HG03460 (cell line): ENCODE measurements around the gene GOLGA8S.
"Not testable (repeated sequence)": the region's sequence is repeated elsewhere in the genome, so short reads cannot be mapped to it uniquely, and the experiment has no call there.

Experiments used
- ATAC-seq: cut with Tn5 transposase; IDR thresholded peaks from one replicate; pipeline ENCODE4 v1.9.1; 2021; ENCODE audit not compliant: unreplicated experiment

The GOLGA8S gene, protein sequence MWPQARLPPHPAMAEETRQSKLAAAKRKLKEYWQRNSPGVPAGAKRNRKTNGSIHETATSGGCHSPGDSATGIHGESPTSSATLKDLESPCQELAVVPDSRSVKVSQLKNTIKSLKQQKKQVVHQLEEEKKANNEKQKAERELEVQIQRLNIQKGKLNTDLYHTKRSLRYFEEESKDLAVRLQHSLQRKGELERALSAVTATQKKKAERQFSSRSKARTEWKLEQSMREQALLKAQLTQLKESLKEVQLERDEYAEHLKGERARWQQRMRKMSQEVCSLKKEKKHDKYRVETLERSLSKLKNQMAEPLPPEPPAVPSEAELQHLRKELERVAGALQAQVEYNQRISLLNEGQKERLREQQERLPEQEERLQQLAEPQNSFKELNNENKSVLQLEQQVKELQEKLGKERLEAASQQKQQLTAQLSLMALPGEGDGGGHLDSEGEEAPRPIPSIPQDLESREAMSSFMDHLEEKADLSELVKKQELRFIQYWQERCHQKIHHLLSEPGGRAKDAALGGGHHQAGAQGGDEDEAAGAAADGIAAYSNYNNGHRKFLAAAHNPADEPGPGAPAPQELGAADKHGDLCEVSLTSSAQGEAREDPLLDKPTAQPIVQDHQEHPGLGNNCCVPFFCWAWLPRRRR

DNA sequence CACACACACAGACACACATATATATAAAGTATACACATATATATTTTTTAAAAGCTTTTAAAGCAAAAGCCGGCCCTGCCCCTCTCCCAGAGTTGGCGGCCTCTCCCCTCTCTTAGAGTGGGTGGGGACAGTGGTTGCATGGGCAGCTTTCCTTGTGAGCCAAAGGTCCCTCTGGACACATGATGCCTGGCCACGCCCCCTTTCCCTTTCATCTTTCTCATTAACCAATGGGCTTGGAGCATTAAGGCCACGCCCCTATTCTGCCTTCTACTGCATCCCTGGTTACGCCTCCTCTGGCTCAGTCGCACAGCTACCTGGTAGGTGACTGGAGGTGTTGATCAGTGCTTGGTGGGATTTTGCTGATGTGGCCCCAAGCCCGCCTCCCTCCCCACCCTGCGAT, at the start of gene GOLGA8S:
TSS of gene GOLGA8S (plus strand) at position 301 of the 400 bp plus-strand sequence. CDS start at position 363, 62 bp downstream.
- not testable (repeated sequence) for ATAC-seq

DNA sequence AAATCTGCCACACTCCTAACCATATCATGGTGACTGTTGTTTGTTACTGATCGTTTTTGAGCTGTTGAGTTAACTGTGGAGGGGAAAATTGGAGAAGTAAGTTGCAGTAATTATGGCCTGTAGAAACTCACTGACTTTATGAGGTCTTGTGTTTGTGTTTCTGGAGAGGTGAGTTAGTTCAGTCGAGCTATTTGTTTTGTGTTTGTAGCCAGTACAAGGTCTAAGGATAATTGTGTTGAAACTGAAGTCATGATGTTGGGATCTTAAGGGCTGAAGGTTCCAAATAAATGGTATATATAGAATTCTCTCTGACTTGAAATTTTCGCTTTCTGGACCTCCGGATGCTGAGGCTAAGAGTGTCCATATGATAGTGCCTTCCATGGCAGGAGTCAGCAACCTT, 49.7 kb upstream of the GOLGA8S start:
- ATAC-seq, result not testable (repeated sequence)

DNA sequence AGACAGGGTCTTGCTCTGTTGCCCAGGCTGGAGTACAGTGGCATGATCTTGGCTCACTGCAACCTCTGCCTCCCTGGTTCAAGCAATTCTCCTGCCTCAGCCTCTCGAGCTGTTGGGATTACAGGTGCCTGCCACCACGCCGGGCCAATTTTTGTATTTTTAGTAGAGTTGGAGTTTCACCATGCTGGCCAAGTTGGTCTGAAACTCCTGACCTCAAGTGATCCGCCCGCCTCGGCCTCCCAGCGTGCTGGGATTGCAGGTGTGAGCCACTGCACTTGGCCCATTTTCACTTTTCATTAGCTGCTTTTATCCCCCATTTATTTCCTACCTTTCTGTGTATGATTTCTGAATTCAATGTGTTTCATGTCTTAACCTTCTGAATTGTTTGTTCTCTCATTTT, 48.6 kb upstream of the GOLGA8S start:
- ATAC-seq, result not testable (repeated sequence)

DNA sequence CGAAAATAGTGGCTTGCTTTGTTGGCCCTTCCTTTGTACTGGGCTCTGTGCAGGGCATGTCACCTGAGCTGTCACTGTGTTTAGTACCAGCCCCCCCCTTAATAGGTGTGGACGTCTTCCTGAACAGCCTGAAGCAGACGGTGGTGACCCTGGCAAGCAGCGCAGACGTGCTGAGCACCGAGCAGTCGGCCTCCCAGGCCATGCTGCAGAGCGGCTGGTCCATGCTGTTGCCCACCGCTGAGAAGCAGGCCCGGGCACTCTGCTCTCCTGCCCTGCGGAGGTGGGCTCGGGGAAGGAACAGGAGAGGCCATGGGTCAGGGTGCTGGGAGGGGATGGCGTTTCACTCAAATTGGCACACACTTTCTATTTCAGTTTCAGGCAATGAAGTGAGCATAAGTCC, 43.3 kb upstream of the GOLGA8S start:
- ATAC-seq, result not testable (repeated sequence)

DNA sequence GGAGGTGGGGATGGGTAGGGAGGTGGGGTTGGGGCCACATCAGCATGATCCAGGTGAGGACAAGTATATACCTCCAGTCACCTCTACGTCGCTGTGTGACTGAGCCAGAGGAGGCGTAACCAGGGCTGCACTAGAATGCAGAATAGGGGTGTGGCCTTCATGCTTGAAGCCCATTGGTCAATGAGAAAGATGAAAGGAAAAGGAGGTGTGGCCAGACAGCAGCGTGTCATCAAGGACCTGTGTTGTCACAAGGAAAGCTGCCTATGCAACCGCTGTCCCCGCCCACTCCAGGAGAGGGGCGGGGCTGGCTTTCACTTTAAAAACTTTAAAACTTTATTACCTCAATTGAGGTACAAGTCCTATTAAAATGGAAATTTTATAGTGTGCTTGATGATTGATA, 20.5 kb upstream of the GOLGA8S start, which contains the start of gene GOLGA6L26:
TSS of gene GOLGA6L26 (minus strand) at position 101 of the 400 bp plus-strand sequence. CDS start at position 40, 61 bp downstream.
- ATAC-seq, result not testable (repeated sequence)

DNA sequence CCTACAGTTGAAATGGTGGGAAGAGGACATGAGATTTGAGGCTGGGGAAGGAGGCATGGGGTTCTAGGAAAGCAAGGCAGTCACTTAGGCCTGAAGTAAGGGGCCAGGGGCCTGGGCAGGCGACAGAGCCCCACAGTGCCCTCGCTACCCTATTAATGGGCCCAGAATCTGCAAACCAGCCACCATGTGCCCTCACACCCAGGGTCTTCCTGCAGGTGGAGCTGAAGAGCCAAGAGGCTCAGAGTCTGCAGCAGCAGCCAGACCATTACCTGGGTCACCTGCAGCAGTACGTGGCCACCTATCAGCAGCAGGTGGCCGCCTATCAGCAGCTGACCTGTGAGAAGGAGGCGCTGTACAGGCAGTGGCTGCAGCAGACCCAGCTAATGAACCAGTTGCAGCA, 8.1 kb downstream of the GOLGA8S start:
- not testable (repeated sequence) for ATAC-seq

DNA sequence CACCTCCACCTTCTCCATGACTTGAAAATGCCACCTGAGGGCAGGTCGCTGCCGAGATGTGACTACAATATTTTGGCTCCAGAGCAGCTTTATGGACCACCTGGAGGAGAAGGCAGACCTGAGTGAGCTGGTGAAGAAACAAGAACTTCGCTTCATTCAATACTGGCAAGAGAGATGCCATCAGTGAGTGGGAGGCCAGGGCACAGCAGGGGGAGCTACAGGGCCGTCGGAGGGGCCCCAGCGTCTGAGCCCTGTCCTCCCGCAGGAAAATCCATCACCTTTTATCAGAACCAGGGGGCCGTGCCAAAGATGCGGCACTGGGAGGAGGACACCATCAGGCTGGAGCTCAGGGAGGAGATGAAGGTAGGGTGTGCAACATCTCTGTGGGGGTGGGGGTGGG, 9.7 kb downstream of the GOLGA8S start:
- ATAC-seq, result not testable (repeated sequence)

DNA sequence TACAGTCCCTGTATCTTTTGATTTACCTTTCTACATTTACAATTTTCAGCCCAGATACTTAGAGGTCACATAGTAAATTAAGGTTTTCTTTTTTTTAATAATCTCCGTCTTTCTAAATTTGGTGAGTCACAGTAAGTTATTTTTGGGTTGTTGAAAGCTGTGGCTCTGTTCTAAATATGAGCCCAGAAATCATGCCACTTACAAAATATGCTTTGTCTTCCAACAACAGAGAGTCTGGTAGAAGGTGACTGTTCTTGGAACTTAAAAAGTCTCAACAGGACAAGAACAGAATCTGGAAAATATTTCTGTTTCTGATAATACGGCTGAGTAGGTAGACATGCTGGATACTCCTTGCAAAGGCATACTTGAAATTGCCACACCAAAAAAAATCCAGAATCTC, 16.0 kb downstream of the GOLGA8S start:
- ATAC-seq, result no peak

DNA sequence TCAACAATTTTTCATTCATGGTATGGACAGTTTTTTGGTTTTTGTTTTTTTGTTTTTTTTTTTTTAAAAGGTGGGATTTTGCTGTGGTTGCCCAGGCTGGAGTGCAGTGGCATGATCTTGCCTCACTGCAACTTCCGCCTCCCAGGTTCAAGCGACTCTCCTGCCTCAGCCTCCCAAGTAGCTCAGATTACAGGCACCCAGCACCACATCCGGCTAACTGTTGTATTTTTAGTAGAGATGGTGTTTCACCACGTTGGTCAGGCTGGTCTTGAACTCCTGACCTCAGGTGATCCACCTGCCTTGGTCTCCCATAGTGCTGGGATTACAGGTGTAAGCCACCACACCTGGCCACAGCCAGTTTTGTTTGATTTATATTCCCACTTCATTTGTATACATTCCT, 16.6 kb downstream of the GOLGA8S start:
- ATAC-seq, result not testable (repeated sequence)

DNA sequence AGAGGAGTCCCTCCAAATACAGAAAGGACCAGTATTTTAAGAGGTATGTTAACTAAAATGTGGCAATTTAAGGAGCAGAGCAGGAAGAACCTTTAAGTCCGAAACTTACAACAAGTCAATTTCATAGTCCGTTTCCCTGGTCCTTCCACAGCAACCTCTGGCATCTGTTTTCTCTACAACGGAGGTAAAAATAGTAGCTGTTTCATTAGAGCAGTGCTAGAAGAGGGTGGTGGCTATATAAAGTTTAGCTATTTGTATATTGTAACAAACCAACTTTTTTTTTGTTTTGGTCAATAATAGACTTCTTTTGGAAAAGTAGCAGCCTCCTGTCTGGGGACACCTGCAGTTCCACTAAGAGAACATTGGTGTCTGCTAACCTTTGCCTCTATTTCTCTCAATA, 17.3 kb downstream of the GOLGA8S start:
- ATAC-seq, result not testable (repeated sequence)

DNA sequence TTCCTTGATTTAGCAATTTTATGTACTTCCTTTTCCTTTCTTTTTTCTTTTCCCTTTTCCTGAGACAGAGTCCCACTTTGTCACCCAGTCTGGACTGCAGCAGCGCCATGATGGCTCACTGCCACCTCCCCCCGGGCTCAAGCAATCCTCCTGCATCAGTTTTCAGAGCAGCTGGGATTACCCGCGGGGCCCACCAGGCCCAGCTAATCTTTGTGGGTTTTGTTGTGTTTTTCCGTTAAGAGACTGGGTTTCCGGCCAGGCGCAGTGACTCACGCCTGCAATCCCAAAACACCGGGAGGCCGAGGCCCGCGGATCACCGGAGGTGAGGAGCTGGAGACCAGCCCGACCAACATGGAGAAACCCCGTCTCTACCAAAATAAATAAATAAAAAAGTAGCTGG, 17.7 kb downstream of the GOLGA8S start:
- ATAC-seq, result no peak

DNA sequence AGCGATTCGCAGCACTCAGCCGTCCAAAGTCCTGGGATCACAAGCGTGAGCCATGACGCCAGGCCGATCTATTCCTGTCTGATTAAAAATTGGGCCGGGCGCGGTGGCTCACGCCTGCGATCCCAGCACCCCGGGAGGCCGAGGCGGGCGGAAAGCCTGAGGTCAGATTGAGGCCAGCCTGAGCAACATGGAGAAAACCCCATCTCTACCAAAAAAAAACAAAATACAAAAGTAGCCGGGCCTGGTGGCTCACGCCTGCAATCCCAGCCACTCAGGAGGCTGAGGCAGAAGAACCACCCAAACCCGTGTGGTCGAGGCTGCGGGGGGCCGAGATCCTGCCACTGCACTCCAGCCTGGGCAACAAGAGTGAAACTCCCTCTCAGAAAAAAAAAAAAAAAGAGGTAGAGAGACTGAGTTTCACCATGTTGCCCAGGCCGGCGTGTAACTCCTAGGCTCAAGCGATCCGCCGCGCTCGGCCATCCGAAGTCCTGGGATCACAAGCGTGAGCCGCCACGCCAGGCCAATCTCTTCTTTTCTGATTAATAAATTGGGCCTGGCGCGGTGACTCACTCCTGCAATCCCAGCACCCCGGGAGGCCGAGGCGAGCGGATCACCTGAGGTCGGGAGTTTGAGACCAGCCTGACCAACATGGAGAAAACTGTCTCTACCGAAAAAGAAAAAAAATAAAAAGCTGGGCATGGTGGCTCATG, 18.5 kb downstream of the GOLGA8S start:
- ATAC-seq, result not testable (repeated sequence)

DNA sequence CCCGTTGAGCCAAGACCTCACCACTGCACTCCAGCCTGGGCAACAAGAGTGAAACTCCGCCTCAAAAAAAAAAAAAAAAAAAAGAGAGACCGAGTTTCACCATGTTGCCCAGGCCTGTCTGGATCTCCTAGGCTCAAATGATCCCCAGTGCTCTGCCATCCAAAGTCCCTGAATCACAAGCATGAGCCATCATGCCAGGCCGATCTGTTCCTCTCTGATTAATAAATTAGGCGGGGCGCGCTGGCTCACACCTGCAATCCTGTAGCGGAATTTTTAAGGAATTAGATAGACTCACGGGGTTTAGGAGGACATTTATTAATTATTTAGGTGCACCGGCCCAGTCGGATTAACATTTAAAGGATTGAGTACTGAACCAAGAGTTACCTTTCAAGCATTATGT, 19.7 kb downstream of the GOLGA8S start:
- ATAC-seq, result not testable (repeated sequence)

DNA sequence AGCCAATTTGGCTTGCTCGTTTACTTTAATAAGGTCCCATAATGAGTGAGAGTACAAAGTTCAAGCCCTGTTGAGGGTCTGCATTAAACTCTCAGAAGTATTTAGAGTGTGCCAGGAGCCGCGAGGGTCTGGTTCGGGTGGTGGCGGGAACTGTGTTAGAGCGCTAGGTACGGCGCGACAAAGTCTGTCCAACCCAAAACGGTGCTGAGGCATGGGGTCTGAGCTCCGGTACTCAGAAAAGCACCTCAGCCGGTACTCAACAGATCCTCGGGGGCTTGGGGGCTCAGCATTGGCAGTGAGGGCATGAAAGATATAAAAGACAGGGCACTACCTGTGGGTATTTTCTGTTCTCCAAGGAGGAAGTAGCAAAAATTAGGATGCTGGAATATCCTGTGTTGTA, 24.4 kb downstream of the GOLGA8S start:
- not testable (repeated sequence) for ATAC-seq

DNA sequence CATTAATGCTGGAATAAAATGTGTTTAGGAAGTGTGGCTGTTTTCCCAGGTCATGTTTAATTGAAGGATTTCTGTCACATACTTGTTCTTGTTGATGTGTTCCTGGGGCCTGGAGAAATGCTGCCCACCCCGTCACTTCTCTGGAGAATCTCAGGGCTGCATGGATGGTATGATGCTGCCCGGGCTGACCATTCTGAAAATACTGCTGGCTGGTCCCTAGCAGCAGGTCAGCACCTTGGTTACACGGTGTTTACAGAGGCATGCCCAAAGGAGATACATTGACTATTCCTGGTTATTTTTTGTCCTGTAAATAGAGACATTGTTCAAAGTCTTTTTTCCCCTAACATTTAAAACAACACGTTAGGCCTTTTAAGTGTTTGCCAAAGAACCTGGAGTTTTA, 26.2 kb downstream of the GOLGA8S start:
- not testable (repeated sequence) for ATAC-seq

DNA sequence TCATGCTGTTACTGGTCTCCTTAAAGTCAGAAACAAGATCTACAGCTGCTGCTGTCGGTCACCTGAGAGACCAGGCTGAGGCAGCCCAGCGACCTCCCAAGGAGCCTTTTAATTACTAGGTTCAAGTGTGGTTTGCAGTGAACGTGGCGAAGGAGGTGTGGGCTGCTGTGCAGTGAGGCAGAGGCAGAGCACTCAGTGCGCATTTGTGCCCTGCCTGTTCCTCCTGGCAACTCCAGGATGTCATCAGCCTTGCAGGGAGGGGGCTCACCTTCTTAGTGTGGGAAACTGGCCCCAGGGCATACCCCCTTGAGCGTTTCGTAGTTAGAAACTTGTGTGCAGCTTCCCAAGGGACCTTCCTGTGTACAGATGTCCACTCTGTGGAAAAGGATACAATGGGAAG, 26.6 kb downstream of the GOLGA8S start:
- ATAC-seq, result not testable (repeated sequence)

DNA sequence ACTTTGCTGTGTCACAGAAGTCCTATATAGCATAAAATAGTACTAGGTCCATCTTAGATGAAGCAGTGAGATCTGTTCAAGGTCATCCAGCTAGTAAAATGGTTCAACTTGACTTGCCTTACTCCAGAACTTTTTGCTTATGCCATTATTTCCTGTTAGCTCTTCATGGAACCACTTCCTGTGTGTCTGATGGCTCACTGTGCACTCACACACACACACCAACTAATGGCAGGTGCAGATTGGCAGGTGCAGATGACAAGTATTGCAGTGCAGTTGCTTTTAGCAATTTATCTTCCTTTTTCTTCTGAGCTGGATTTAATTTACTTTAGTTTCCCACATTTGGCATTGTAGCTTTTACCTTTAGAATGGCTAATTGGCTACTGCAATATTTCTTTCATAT, 29.8 kb downstream of the GOLGA8S start:
- no peak for ATAC-seq

DNA sequence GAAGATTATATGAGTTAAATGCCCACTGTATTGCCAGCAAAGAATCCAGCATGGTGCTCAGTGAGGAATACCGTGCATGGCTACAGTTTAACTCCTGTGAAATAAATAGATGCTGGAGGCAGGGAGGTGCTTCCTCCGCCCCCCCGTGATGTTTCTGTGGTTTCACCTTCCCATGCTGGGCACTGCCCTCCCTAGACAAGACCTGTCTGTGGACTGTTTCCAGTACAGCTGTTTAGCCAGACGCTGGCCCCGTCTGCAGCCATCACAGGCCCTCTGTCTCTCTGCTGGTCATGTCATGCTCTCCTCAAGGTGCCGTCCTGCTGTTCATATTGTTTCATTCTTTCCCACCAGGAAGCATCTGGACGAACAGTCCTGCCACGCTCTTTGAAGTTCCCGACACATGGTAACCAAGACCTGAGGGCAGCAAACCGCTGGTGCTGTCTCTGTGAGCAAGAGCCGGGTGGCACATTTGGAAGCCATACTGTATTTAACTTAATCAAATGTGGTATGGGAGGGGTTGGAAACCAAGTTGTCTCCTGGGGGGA, 31.4 kb downstream of the GOLGA8S start:
- ATAC-seq, result no peak

DNA sequence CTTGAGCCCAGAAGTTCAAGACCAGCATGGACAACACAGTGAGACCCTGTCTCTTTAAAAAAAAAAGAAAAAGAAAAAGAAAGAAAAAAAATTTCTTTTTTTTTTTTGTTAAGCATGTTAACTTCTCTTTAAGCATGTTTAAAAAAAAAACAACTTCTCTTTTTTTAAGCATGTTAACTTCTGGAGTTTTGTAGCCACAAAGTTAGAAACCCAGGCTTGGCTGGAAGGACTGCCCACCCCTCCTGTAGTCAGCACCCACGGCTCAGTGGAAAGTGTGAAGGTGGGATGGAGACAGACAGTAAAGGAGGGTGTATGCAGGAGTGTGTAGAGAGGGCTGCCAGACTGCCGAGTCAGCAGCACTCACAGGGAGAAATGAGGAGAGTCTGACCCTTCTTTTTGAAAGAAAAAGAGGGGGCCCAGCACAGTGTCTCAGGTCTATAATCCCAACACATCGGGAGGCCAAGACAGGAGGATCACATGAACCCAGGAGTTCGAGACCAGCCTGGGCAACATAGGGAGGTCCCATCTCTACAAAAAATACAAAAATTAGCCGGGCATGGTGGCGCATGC, 33.2 kb downstream of the GOLGA8S start:
- no peak for ATAC-seq

DNA sequence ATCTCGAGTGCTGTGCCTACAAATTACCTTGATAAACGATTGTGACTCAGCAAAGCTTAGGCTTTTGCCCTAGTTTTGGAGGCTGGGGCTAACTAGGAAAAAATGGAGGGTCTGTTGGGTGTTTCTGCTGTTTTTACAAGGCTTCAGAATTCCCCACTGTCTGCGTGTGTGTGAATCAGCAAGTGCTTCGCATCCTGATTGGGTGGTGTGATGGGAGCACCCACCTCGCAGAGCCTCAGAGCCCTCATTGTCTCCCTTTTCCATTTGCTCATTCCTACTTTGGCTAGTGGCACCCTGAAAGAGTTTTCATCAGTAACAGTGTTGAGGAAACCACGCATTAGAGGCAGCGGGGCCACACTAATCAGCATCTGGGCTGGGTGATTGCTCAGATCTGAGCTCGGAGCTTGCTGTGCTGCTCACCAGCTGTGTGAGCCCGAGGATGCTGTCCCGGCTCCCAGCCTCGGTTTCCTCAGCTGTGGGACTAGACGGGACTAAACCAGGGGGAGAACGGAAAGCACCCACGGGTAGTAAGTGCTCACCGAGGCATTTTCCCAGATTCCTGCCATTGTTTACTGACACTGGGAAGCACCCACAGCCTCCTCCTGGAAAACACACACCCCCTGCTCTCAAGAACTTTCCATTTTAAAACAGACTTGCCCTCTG, 40.6 kb downstream of the GOLGA8S start:
- no peak for ATAC-seq
